GM18507 (cell line): ENCODE data around the gene C2.

ENCODE experiments used
- DNase-seq: peaks from one replicate; pipeline ENCODE4 v3.0.0; 2011; ENCODE audit warnings: low read depth; ENCODE audit not compliant: insufficient read length; ENCODE audit errors: extremely low spot score
- FAIRE-seq: peaks from 2 replicates; lab custom pipeline; 2011; peaks lifted over from hg19 to GRCh38; lab: Jason Lieb, UNC

The C2 gene

GRCh38 chr6:31927242-31927862 is at the start of gene C2:
Gene C2, plus strand, starts transcription at chr6:31927717. Its CDS starts 36 bp downstream, at chr6:31927753.
- no peak for DNase-seq
- no peak for FAIRE-seq

GRCh38 chr6:31878222-31878621 is 49.3 kb upstream of the C2 start:
- no peak for DNase-seq
- FAIRE-seq = no peak

- no peak for FAIRE-seq
- no peak for DNase-seq
Measured at GRCh38 chr6:31878726-31879125, 48.8 kb upstream of the C2 start, which contains the start of gene SLC44A4. Gene SLC44A4, minus strand, starts transcription at chr6:31878997. Its CDS starts 17 bp downstream, at chr6:31878980.

GRCh38 chr6:31879143-31879542 is 48.4 kb upstream of the C2 start:
- DNase-seq (no peak), FAIRE-seq (no peak)

- DNase-seq (no peak), FAIRE-seq (no peak)
Measured at GRCh38 chr6:31879901-31880300, 47.6 kb upstream of the C2 start.

GRCh38 chr6:31880616-31881015 is 46.9 kb upstream of the C2 start:
- FAIRE-seq (no peak), DNase-seq (no peak)

- FAIRE-seq = no peak
- DNase-seq = no peak
Measured at GRCh38 chr6:31881136-31881859, 46.2 kb upstream of the C2 start.

GRCh38 chr6:31882344-31882743 is 45.2 kb upstream of the C2 start:
- no peak for FAIRE-seq
- no peak for DNase-seq

GRCh38 chr6:31883676-31884075 is 43.8 kb upstream of the C2 start:
- DNase-seq (no peak), FAIRE-seq (no peak)

GRCh38 chr6:31884528-31885035 is 42.9 kb upstream of the C2 start:
- DNase-seq (no peak), FAIRE-seq (no peak)

GRCh38 chr6:31886541-31886991 is 41.0 kb upstream of the C2 start:
- no peak for FAIRE-seq
- no peak for DNase-seq

- no peak for DNase-seq
- no peak for FAIRE-seq
Measured at GRCh38 chr6:31887173-31888007, 40.1 kb upstream of the C2 start.

- peak; percentile 36 for FAIRE-seq
- no peak for DNase-seq
Measured at GRCh38 chr6:31888276-31889258, 39.0 kb upstream of the C2 start.

- FAIRE-seq = no peak
- no peak for DNase-seq
Measured at GRCh38 chr6:31889331-31889972, 38.1 kb upstream of the C2 start.

- FAIRE-seq (no peak), DNase-seq (no peak)
Measured at GRCh38 chr6:31892821-31893220, 34.7 kb upstream of the C2 start.

- FAIRE-seq (no peak), DNase-seq (no peak)
Measured at GRCh38 chr6:31896493-31896855, 31.0 kb upstream of the C2 start.

GRCh38 chr6:31896856-31897611 is 30.5 kb upstream of the C2 start:
- FAIRE-seq (no peak), DNase-seq (no peak)
